SKM-1 (cell line): ENCODE measurements around the gene DNAAF1.
"Not testable (repeated sequence)": the region's sequence is repeated elsewhere in the genome, so short reads cannot be mapped to it uniquely, and the experiment has no call there.

Experiments
- DNase-seq: peaks from one replicate; lab custom pipeline; 2025; ENCODE audit not compliant: unreplicated experiment; lab: John Stamatoyannopoulos, UW

Gene DNAAF1

GRCh38 chr16:84205123-84205522, 60.0 kb downstream of the DNAAF1 start:
- DNase-seq = not testable (repeated sequence)

- DNase-seq = no peak
These were observed 61.0 kb downstream of the DNAAF1 start for GRCh38 chr16:84205976-84206691.

- no peak for DNase-seq
These were observed 62.1 kb downstream of the DNAAF1 start for GRCh38 chr16:84207251-84207650.

GRCh38 chr16:84207879-84208278, 62.8 kb downstream of the DNAAF1 start:
- no peak for DNase-seq

- no peak for DNase-seq
These were observed 64.9 kb downstream of the DNAAF1 start for GRCh38 chr16:84209989-84210388.

- DNase-seq = no peak
These were observed 67.0 kb downstream of the DNAAF1 start for GRCh38 chr16:84212154-84212553.

GRCh38 chr16:84212631-84213030, 67.5 kb downstream of the DNAAF1 start:
- DNase-seq = no peak

GRCh38 chr16:84214451-84215066, 69.5 kb downstream of the DNAAF1 start:
- DNase-seq = no peak

GRCh38 chr16:84215531-84215930, 70.4 kb downstream of the DNAAF1 start:
- DNase-seq = no peak

GRCh38 chr16:84216144-84216543, 71.0 kb downstream of the DNAAF1 start:
- not testable (repeated sequence) for DNase-seq

GRCh38 chr16:84218176-84218823, 73.2 kb downstream of the DNAAF1 start:
- DNase-seq = no peak

- DNase-seq = no peak
These were observed 73.8 kb downstream of the DNAAF1 start for GRCh38 chr16:84218956-84219355.

GRCh38 chr16:84220851-84221250, 75.7 kb downstream of the DNAAF1 start:
- no peak for DNase-seq

GRCh38 chr16:84223456-84223855, 78.3 kb downstream of the DNAAF1 start:
- no peak for DNase-seq

- no peak for DNase-seq
These were observed 79.4 kb downstream of the DNAAF1 start for GRCh38 chr16:84224554-84224953.

- no peak for DNase-seq
These were observed 80.0 kb downstream of the DNAAF1 start for GRCh38 chr16:84225126-84225525.

- no peak for DNase-seq
These were observed 80.5 kb downstream of the DNAAF1 start for GRCh38 chr16:84225571-84225970.

- no peak for DNase-seq
These were observed 80.9 kb downstream of the DNAAF1 start for GRCh38 chr16:84226026-84226425.
